Lower lobe of right lung (tissue), 2 donors: Measurements from ENCODE around the gene SLC25A22. TPM values are rescaled to one million over a fixed set of nuclear protein-coding genes. Genes with fewer than 3 reads are reported as not detected.

Experiments used
- ATAC-seq, 2 donors: fragments of 200-7000 bp; cut with Tn5 transposase; one replicate each; pipeline ENCODE4 v1.9.1; 2020 to 2022; ENCODE audit warnings: mild to moderate bottlenecking in 2 of 2, moderate library complexity in 2 of 2
- DNase-seq: peaks from one replicate; pipeline ENCODE4 v3.0.0-alpha.2; 2020
- H3K27ac ChIP-seq: fragments of 200-600 bp; one replicate; pipeline ENCODE4 v1.8.0; 2022
- H3K27me3 ChIP-seq: fragments of 200-600 bp; one replicate; pipeline ENCODE4 v1.8.0; 2022; ENCODE audit warnings: low read depth
- H3K36me3 ChIP-seq: fragments of 200-600 bp; one replicate; pipeline ENCODE4 v1.8.0; 2022; ENCODE audit warnings: mild to moderate bottlenecking
- H3K4me1 ChIP-seq: fragments of 200-600 bp; one replicate; pipeline ENCODE4 v1.8.0; 2022
- H3K4me3 ChIP-seq: fragments of 200-600 bp; one replicate; pipeline ENCODE4 v1.8.0; 2022; ENCODE audit warnings: mild to moderate bottlenecking
- H3K9me3 ChIP-seq: fragments of 200-600 bp; one replicate; pipeline ENCODE4 v1.8.0; 2022
- intact Hi-C: fragments of 100-400 bp; cut with DNase I; formaldehyde crosslinking; loops from one replicate; pipeline ENCODE4 v1.11.0; 2022
- total RNA-seq: library from RNA; stranded (reverse); fragmentation: NEBNext Ultra II Directional; extraction: Animal tissue kit (Norgen Biotek cat#: 25700); gene quantifications from one replicate; pipeline ENCODE4 v1.2.1, GENCODE V29; 2021
- TF ChIP-seq, protein P1 (sequence below): fragments of 200-600 bp; IDR thresholded peaks from one replicate; pipeline ENCODE4 v1.8.0; 2022; ENCODE audit warnings: antibody characterized with exemption, mild to moderate bottlenecking
- donor health status: DM: no; HTN: yes; CAD: no; lungs with severe emphysema.

Gene SLC25A22
- total RNA-seq, 1 donor from 2014 or later = 18.2 TPM

DNA sequence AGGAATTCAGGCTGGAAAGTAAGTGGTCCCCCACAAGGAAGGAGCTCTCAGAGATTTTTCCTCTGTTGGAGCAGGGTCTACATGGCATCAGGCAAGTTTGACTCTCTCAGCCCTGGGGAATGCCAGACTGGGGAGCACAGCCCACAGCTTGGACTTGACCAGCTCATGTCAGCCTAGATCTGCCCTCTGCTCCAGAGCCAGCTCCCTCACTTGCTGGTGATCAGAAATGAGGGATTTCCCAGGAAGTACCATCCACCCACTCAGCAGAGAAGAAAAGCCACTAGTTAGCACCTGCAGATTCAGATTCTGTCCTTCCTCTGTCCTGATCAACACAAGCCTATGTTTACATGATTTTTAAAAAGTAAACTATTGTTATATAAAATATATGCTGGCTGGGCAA is 37.8 kb downstream of the SLC25A22 start:
- peaks cover 6% of the 10 kb centered on the region for H3K4me1 ChIP-seq
- TF ChIP-seq, protein P1, sequence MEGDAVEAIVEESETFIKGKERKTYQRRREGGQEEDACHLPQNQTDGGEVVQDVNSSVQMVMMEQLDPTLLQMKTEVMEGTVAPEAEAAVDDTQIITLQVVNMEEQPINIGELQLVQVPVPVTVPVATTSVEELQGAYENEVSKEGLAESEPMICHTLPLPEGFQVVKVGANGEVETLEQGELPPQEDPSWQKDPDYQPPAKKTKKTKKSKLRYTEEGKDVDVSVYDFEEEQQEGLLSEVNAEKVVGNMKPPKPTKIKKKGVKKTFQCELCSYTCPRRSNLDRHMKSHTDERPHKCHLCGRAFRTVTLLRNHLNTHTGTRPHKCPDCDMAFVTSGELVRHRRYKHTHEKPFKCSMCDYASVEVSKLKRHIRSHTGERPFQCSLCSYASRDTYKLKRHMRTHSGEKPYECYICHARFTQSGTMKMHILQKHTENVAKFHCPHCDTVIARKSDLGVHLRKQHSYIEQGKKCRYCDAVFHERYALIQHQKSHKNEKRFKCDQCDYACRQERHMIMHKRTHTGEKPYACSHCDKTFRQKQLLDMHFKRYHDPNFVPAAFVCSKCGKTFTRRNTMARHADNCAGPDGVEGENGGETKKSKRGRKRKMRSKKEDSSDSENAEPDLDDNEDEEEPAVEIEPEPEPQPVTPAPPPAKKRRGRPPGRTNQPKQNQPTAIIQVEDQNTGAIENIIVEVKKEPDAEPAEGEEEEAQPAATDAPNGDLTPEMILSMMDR = no peak
- intact Hi-C loops = no loop called here
- no peak for ATAC-seq
- H3K4me3 ChIP-seq = no peak overlapping the region
- no peak overlapping the region for H3K27ac ChIP-seq
- H3K27me3 ChIP-seq = no peaks in the 10 kb centered on the region
- H3K36me3 ChIP-seq = peaks cover 92% of the 10 kb centered on the region
- no peaks in the 10 kb centered on the region for H3K9me3 ChIP-seq
- DNase-seq = no peak

DNA sequence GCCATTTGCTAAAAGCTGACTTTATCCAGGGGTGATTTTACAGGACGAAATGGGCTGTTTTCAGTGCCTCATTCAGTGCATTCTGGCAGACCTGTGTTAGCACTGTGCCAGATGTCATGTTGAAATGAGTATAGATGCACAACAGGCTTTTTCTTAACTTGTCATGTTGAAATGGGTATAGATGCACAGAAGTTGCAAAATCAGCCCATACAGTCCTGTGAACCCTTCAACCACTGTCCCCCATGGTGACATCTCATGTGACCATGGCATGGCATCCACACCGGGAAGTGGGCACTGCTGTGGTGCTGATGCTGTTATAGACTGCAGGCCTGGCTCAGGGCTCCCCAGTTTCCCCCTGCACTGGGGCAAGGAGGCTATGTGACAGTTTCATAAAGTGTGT is 48.4 kb downstream of the SLC25A22 start:
- H3K27me3 ChIP-seq = no peaks in the 10 kb centered on the region
- peak overlapping the region; percentile 3 for H3K4me3 ChIP-seq
- H3K4me1 ChIP-seq = peaks cover 32% of the 10 kb centered on the region
- intact Hi-C loops = no loop called here
- ATAC-seq (no peak), DNase-seq (peak; percentile 71)
- H3K27ac ChIP-seq = no peak overlapping the region
- H3K36me3 ChIP-seq = peaks cover 7% of the 10 kb centered on the region
- H3K9me3 ChIP-seq = no peaks in the 10 kb centered on the region
- TF ChIP-seq, protein P1 = no peak

- ATAC-seq (peak; percentile 41), DNase-seq (peak; percentile 60)
- TF ChIP-seq, protein P1 = no peak
- H3K4me1 ChIP-seq = peaks cover 32% of the 10 kb centered on the region
- H3K9me3 ChIP-seq = no peaks in the 10 kb centered on the region
- H3K27ac ChIP-seq = peak overlapping the region; percentile 93
- no peaks in the 10 kb centered on the region for H3K27me3 ChIP-seq
- peaks cover 7% of the 10 kb centered on the region for H3K36me3 ChIP-seq
- peak overlapping the region; percentile 93 for H3K4me3 ChIP-seq
- intact Hi-C loops = no loop called here
Measured at GRCh38 chr11:748007-748359, 50.1 kb downstream of the SLC25A22 start.

DNA sequence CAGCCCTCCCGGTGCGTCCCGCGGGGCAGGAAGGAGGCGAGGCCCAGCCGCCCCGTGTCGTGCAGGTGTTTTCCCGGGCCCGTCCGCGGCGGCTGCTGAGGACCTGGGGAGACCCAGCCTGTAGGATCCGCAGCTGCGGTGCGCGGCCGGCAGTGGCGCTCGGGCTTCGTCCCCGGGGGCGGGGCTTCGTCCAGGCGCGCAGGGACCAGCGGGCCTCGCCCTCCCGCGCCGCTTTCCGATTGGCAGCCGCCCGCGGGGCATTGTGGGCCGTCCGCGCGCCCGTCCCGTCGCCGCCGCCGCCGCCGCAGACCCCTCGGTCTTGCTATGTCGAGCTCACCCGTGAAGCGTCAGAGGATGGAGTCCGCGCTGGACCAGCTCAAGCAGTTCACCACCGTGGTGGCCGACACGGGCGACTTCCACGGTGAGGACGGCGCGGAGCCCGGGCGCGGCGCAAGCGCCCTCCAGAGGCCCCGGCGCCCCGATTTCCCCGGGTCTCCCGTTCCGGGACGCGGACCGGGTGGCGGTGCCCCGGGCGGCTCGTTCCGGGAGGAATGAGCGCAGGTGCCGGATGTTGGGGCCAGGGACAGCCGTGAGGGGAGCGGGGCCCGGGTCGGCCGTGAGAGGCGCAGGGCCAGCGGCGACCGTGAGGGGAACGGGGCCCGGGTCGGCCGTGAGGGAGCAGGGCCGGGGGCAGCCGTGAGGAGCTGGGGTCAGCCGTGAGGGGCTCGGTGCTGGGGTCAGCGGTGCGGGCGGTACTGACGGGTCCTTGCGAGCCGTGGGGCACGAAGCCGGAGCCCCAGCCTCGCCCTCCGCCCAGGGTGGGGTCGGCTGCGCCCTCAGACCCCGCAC is 50.7 kb downstream of the SLC25A22 start, which contains the start of gene TALDO1:
Gene TALDO1, plus strand, starts transcription at position 307 of the 849 bp plus-strand sequence. Its CDS starts 18 bp downstream, at position 325.
- Histone ChIP-seq H3K9me3 (no peaks in the 10 kb centered on the region), H3K27me3 (no peaks in the 10 kb centered on the region), H3K27ac (peak within 1 kb of the TSS; percentile 93), H3K4me3 (peak within 1 kb of the TSS; percentile 93), H3K4me1 (peaks cover 32% of the 10 kb centered on the region), H3K36me3 (peaks cover 2% of the 10 kb centered on the region)
- DNase-seq = peak; percentile 96
- TF ChIP-seq, protein P1 = peak; percentile 39
- intact Hi-C loops = no loop called here
- ATAC-seq = peak; percentile 98 to 99

DNA sequence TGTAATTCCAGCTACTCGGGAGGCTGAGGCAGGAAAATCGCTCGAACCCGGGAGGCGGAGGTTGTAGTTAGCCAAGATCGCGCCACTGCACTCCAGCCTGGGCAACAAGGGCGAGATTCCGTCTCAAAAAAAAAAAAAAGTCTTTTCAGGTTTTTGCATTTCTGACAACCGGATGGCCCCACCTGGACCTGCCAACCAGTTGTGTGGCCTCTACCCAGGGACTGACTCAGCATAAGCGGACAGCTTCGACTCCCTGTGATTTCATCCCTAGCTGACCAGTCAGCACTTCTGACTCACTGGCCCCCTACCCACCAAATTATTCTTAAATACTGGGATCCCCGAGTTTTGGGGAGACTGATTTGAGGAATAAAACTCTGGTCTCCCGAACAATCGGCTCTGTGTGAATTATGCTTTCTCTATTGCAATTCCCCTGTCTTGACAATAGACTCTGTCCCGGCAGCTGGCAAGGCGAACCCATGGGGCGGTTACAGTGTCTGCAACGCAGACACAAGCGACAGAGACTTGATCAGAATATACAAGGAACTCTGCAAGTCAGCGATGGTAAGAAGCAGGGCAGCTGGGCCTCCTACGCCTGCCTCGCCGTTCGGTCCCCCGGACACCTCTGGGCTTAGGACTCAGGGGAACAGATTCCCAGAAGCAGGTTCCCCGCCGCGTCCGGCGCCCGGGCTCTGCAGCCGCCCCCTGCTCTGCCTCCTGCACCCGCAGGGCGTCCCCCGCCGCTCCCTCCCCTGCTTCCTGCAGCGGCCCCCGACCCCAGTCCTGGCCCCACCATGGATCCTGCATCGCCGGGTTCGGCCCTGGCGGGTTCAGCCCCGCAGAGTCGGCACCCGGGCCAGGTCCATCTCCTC is 51.6 kb downstream of the SLC25A22 start:
- Histone ChIP-seq H3K36me3 (no peaks in the 10 kb centered on the region), H3K4me3 (peak overlapping the region; percentile 93), H3K27ac (peak overlapping the region; percentile 93), H3K4me1 (peaks cover 32% of the 10 kb centered on the region), H3K27me3 (no peaks in the 10 kb centered on the region), H3K9me3 (no peaks in the 10 kb centered on the region)
- DNase-seq (no peak), ATAC-seq (peak in 1 of 2 donors; percentile 34)
- intact Hi-C loops = no loop called here
- TF ChIP-seq, protein P1 = no peak
